K562 (cell line): Measurements from ENCODE around the gene RPL7A. TPM values are rescaled to one million over a fixed set of nuclear protein-coding genes. Genes with fewer than 3 reads are reported as not detected.

Experiments
- LCOR ChIP-seq: sonication (generic); formaldehyde crosslinking; IDR thresholded peaks from 2 replicates; pipeline ENCODE4 v1.8.0; 2022; ENCODE audit warnings: mild to moderate bottlenecking, missing genetic modification reagents
- LEF1 ChIP-seq: fragments of 450-650 bp; IDR thresholded peaks from 2 replicates; pipeline ENCODE4 v1.6.1; 2016; ENCODE audit warnings: mild to moderate bottlenecking
- OTX1 ChIP-seq: fragments of 450-650 bp; formaldehyde crosslinking; IDR thresholded peaks from 2 replicates; pipeline ENCODE4 v1.4.0; 2022; ENCODE audit warnings: mild to moderate bottlenecking
- PRPF4 ChIP-seq: fragments of 200-400 bp; formaldehyde crosslinking; IDR thresholded peaks from one replicate; pipeline ENCODE4 v1.6.1; 2017; ENCODE audit warnings: low read length, low read depth, mild to moderate bottlenecking; ENCODE audit not compliant: insufficient read depth, poor library complexity, severe bottlenecking
- TEAD2 ChIP-seq: fragments of 450-650 bp; IDR thresholded peaks from 2 replicates; pipeline ENCODE4 v1.6.1; 2016; ENCODE audit warnings: missing genetic modification characterization, control low read depth, missing compliant biosample characterization
- ZNF561 ChIP-seq: fragments of 450-650 bp; formaldehyde crosslinking; conservative IDR thresholded peaks from 2 replicates; pipeline ENCODE4 v1.4.0; 2020; ENCODE audit warnings: mild to moderate bottlenecking, moderate library complexity
- ZNF780A ChIP-seq: fragments of 250-450 bp; sonication (Bioruptor Pico); IDR thresholded peaks from 2 replicates; pipeline ENCODE4 v1.5.0; 2021; ENCODE audit warnings: mild to moderate bottlenecking
- ZNF785 ChIP-seq: fragments of 250-450 bp; sonication (Bioruptor Pico); IDR thresholded peaks from 2 replicates; pipeline ENCODE4 v1.4.0; 2020; ENCODE audit warnings: mild to moderate bottlenecking
- polyA plus RNA-seq, 8 experiments: library from polyadenylated mRNA; depleted of rRNA in 4 of 8; stranded (reverse) in 5 of 8; unstranded in 3 of 8; fragments of >200 nt; fragmentation: Nextera tagmentation in 2 of 8; fragmentation: Illumina TruSeq in 1 of 8; extraction: Ambion mirVana in 2 of 8; extraction: Trizol in 1 of 8; gene quantifications; 2 replicates each; pipeline versions ENCODE4 v1.2.1 to v1.2.3, GENCODE V29; 2011 to 2014; ENCODE audit warnings: inconsistent platforms in 1 of 8, missing spikeins in 1 of 8
- total RNA-seq, 7 experiments: library from RNA; depleted of rRNA in 6 of 7; stranded (reverse); fragments of >200 nt in 6 of 7; fragmentation: Illumina TruSeq in 2 of 7; extraction: Trizol in 2 of 7; gene quantifications; 2 replicates each; pipeline versions ENCODE4 v1.2.1 to v1.2.3, GENCODE V29; 2011 to 2021; ENCODE audit warnings: low replicate concordance in 1 of 7
- TF ChIP-seq, protein P1 (sequence below), 2 experiments: fragments of 250-450 bp in 1 of 2; fragments of 450-650 bp in 1 of 2; sonication (Bioruptor Pico) in 1 of 2; IDR thresholded peaks; 2 replicates each; pipeline versions ENCODE4 v1.6.1 to v1.8.0; 2016 to 2021; ENCODE audit warnings: mild to moderate bottlenecking in 2 of 2, moderate library complexity in 2 of 2, missing compliant biosample characterization in 1 of 2, missing genetic modification characterization in 1 of 2
- TF ChIP-seq, protein P2 (sequence below): sonication (generic); formaldehyde crosslinking; IDR thresholded peaks from 2 replicates; pipeline ENCODE4 v1.9.0; 2022; ENCODE audit warnings: mild to moderate bottlenecking, missing genetic modification reagents
- TF ChIP-seq, protein P3 (sequence below): fragments of 200-400 bp; formaldehyde crosslinking; IDR thresholded peaks from 2 replicates; pipeline ENCODE4 v1.6.1; 2017; ENCODE audit warnings: mild to moderate bottlenecking, low read depth, low read length, moderate library complexity
- TF ChIP-seq, protein P4 (sequence below), 2 experiments: fragments of 450-650 bp in 1 of 2; sonication (generic) in 1 of 2; formaldehyde crosslinking in 1 of 2; IDR thresholded peaks; 2 replicates each; pipeline versions ENCODE4 v1.7.1 to v1.9.0; 2016 to 2022; ENCODE audit warnings: inconsistent platforms in 1 of 2, mild to moderate bottlenecking in 1 of 2, missing genetic modification reagents in 1 of 2

RPL7A gene
- total and polyA plus RNA-seq, 9 of the 15 experiments (the other 6 are each of a cell fraction or from before 2014, with no cell fraction given), result 1,935 to 3,760 (median 2,652) TPM

DNA sequence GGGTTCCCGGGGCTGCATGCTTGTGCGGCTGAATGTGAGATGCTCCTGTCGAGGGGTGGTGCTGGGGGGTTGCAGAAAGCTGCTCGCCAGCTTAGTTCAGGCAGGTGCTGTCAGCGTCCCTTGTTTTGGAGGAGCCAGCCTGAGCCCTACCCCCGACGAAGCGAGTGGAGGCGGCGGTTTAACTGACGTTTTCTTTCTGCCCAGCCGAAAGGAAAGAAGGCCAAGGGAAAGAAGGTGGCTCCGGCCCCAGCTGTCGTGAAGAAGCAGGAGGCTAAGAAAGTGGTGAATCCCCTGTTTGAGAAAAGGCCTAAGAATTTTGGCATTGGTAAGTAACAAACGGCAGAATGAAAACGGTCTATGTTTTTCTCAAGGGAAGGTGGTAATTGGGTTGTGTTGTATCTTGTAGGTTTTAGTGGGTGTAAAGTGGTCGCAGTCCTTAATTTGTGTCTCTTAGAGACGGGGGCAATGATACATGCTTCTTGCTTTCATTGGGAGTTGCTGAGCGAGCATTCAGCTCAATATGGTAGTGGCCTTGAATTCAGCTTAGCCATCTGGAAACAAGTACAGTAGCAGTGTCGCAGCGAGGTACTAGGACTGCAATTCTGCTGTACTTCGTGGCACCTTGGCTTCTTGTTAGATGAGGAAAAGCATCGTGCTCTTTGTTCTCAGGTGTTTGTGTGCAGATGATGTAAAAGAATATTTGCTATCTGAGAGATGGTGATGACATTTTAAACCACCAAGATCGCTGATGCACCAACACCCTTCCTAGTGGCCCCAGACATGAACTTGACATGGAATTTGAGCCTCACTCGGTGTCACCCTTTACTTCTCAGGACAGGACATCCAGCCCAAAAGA, 928 bp downstream of the RPL7A start (continued):
- TF ChIP-seq, protein P1, sequence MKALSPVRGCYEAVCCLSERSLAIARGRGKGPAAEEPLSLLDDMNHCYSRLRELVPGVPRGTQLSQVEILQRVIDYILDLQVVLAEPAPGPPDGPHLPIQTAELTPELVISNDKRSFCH (CRISPR knock-in tag; IDR thresholded peaks at IDR 0.05), result no peak
- TF ChIP-seq, protein P1 (tag; IDR thresholded peaks at IDR 0.05), result no peak
- TF ChIP-seq TEAD2 (no peak), LCOR (CRISPR knock-in tag) (no peak), ZNF785 (no peak), LEF1 (no peak), OTX1 (CRISPR knock-in tag) (0 out of 2 replicates have a peak, but pooled peaks have one; percentile 27), ZNF780A (CRISPR knock-in tag) (no peak), PRPF4 (peak; percentile 4), ZNF561 (CRISPR knock-in tag) (no peak)
- TF ChIP-seq, protein P2, sequence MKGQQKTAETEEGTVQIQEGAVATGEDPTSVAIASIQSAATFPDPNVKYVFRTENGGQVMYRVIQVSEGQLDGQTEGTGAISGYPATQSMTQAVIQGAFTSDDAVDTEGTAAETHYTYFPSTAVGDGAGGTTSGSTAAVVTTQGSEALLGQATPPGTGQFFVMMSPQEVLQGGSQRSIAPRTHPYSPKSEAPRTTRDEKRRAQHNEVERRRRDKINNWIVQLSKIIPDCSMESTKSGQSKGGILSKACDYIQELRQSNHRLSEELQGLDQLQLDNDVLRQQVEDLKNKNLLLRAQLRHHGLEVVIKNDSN (CRISPR knock-in tag), result 0 out of 2 replicates have a peak, but pooled peaks have one; percentile 22
- TF ChIP-seq, protein P3, sequence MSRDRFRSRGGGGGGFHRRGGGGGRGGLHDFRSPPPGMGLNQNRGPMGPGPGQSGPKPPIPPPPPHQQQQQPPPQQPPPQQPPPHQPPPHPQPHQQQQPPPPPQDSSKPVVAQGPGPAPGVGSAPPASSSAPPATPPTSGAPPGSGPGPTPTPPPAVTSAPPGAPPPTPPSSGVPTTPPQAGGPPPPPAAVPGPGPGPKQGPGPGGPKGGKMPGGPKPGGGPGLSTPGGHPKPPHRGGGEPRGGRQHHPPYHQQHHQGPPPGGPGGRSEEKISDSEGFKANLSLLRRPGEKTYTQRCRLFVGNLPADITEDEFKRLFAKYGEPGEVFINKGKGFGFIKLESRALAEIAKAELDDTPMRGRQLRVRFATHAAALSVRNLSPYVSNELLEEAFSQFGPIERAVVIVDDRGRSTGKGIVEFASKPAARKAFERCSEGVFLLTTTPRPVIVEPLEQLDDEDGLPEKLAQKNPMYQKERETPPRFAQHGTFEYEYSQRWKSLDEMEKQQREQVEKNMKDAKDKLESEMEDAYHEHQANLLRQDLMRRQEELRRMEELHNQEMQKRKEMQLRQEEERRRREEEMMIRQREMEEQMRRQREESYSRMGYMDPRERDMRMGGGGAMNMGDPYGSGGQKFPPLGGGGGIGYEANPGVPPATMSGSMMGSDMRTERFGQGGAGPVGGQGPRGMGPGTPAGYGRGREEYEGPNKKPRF, result no peak
- TF ChIP-seq, protein P4, sequence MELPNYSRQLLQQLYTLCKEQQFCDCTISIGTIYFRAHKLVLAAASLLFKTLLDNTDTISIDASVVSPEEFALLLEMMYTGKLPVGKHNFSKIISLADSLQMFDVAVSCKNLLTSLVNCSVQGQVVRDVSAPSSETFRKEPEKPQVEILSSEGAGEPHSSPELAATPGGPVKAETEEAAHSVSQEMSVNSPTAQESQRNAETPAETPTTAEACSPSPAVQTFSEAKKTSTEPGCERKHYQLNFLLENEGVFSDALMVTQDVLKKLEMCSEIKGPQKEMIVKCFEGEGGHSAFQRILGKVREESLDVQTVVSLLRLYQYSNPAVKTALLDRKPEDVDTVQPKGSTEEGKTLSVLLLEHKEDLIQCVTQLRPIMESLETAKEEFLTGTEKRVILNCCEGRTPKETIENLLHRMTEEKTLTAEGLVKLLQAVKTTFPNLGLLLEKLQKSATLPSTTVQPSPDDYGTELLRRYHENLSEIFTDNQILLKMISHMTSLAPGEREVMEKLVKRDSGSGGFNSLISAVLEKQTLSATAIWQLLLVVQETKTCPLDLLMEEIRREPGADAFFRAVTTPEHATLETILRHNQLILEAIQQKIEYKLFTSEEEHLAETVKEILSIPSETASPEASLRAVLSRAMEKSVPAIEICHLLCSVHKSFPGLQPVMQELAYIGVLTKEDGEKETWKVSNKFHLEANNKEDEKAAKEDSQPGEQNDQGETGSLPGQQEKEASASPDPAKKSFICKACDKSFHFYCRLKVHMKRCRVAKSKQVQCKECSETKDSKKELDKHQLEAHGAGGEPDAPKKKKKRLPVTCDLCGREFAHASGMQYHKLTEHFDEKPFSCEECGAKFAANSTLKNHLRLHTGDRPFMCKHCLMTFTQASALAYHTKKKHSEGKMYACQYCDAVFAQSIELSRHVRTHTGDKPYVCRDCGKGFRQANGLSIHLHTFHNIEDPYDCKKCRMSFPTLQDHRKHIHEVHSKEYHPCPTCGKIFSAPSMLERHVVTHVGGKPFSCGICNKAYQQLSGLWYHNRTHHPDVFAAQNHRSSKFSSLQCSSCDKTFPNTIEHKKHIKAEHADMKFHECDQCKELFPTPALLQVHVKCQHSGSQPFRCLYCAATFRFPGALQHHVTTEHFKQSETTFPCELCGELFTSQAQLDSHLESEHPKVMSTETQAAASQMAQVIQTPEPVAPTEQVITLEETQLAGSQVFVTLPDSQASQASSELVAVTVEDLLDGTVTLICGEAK (IDR thresholded peaks at IDR 0.05), result peak; percentile 61
- TF ChIP-seq, protein P4 (CRISPR knock-in tag; IDR thresholded peaks at IDR 0.05), result no peak
